NB4 (cell line): Measurements from ENCODE around the gene LUZP2.

ENCODE experiments used
- DNase-seq: peaks from one replicate; pipeline ENCODE4 v3.0.0; 2010; ENCODE audit warnings: low read depth
- H3K4me3 ChIP-seq: one replicate; pipeline ENCODE4 v1.5.1; 2011; ENCODE audit warnings: mild to moderate bottlenecking, low read depth, low read length, moderate library complexity
- CTCF ChIP-seq: IDR thresholded peaks from one replicate; pipeline ENCODE4 v1.5.1; 2012; ENCODE audit warnings: low read depth, low read length
- MAX ChIP-seq: IDR thresholded peaks from 2 replicates; pipeline ENCODE4 v1.6.1; 2011; ENCODE audit warnings: low read depth, low read length
- MYC ChIP-seq: IDR thresholded peaks from 2 replicates; pipeline ENCODE4 v1.6.1; 2011; ENCODE audit warnings: low read depth, low read length
- POLR2A ChIP-seq: IDR thresholded peaks from 2 replicates; pipeline ENCODE4 v1.6.1; 2011; ENCODE audit warnings: mild to moderate bottlenecking; ENCODE audit not compliant: insufficient read length; ENCODE audit errors: extremely low read depth

The LUZP2 gene

DNA sequence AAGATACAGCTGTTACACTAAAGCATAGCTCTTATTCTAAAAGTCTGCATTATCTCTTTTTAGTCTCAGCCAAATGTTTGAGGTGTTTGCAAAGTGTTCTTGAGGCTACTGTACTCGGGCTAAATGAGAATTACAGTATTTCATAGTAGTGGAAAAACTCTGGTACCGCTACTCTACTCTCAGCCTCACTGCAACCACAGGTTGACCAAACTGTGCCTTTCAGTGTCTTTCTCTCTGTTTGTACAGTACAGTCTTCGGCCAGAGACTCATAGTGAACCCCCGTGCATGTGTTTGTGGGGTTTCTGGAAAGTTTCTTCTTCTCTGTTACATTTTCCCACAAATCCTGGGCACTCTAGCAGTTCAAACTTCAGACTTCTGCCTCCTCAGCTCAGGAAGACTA lies 7.4 kb upstream of the LUZP2 start:
- no peak overlapping the region for H3K4me3 ChIP-seq
- TF ChIP-seq CTCF (no peak), MAX (no peak), POLR2A (no peak), MYC (no peak)
- DNase-seq = no peak

DNA sequence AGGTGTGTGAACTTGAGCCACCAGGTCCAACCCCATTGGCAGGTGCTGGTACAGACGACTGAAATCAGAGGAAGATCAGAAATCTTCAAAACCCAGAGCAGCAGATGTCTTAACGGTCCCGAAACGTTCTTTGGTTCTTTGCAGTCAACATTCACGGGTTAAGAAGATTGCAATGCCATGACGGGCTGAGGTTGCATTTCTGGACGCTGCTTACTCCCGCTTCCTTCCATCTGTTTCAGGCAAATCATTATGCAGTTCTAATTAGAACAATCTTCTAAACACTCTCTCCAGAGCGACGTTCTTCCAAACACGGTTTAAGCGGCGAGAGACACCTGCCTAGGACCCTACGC lies 492 bp upstream of the LUZP2 start:
- no peak overlapping the region for H3K4me3 ChIP-seq
- TF ChIP-seq MYC = no peak
- DNase-seq = no peak

DNA sequence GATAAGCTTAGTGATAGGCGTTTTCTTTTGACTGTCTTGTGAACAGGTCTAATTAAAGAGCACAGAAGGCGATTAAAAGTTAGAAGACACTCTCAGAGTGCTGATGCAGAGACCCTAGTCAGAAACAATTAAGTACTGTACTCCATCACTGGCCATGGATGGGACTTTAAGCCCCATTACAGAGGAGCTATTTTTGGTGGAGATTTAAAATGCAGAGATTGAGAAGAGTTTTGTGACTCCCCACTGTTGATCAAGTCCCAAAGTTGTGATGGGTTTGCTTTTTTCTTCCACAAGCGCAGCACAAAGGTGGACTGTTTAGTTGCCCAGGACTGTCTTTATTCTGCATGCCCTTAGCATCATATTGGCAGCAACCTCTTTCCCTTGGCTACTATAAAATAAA lies 978 bp downstream of the LUZP2 start:
- H3K4me3 ChIP-seq = no peak overlapping the region
- no peak for DNase-seq
- TF ChIP-seq CTCF = no peak
- no peak for TF ChIP-seq MYC
- TF ChIP-seq MAX = no peak
- no peak for TF ChIP-seq POLR2A

DNA sequence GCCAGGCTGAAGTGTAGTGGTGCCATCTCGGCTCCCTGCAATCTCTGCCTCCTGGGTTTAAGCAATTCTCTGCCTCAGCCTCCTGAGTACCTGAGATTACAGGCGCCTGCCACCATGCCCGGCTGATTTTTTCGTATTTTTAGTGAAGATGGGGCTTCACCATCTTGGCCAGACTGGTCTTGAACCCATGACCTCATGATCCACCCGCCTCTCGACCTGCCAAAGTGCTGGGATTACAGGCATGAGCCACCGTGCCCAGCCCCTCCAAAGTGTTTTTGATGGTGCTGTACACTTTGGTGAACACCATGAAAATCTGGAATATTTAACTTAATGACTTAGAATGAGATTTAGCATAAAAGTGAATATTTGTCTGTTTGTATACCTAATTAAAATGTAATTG lies 5.6 kb downstream of the LUZP2 start:
- TF ChIP-seq POLR2A (no peak), MAX (no peak), MYC (no peak), CTCF (no peak)
- DNase-seq = no peak

DNA sequence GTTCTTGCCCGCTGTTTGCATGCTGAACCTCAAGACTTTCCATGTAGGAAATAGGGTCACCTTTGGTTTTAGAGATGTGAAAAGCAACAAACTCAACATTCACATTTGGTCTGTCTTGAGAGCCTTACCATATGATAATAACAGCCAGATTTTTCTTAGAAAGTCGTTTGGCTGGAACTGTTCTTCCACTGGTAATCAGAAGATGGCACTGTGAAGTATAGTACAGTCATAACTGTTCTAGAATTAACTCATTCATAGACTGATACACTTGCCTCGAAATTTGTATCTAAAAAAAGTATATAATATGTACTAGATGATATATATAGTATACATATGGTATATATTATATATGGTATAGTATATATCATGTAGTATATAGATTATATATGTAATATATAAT lies 12.3 kb downstream of the LUZP2 start:
- no peak overlapping the region for H3K4me3 ChIP-seq
- TF ChIP-seq CTCF (no peak), MYC (no peak), POLR2A (no peak), MAX (no peak)
- DNase-seq = no peak

More for the DNA sequence above, 5.6 kb downstream of the LUZP2 start:
- H3K4me3 ChIP-seq = no peak overlapping the region

GRCh38 chr11:24511511-24511910 lies 14.7 kb downstream of the LUZP2 start:
- no peak overlapping the region for H3K4me3 ChIP-seq
- no peak for TF ChIP-seq MAX
- no peak for TF ChIP-seq POLR2A
- TF ChIP-seq MYC = no peak
- no peak for TF ChIP-seq CTCF
- DNase-seq = no peak
